OCI-LY3 (cell line): ENCODE data around the gene NTSR2.

Source experiments
- EZH2phosphoT487 ChIP-seq: fragments of 200-600 bp; shearing (Covaris generic); IDR thresholded peaks from 2 replicates; pipeline ENCODE4 v1.6.1; 2018; ENCODE audit warnings: antibody characterized with exemption, mixed run types, low read depth
- TF ChIP-seq, protein P1 (sequence below): fragments of 200-600, 300-600 bp; sonication (generic); IDR thresholded peaks from 2 replicates; pipeline ENCODE4 v1.5.1; 2014; ENCODE audit warnings: antibody characterized with exemption, low read length, low read depth

DNA sequence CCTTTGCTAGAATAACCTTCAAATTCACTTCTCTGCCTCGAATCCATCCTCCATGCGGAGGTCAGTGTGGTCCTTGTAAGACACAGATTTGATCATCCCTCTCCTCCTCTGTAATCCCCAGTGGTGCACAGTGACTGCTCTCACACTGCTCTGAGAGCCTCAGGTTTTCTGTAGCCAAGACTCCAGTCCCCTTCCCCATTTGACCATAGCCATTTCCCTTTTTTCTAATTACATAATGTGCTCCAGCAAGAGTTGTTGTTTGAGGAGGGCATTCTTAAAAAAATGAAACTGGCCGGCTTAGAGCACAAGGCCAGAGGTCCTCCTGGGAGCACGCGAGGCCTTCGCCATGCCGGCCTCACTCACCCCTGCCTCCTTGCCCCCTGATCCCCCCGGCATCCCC is 41.8 kb upstream of the NTSR2 start:
- TF ChIP-seq, protein P1, sequence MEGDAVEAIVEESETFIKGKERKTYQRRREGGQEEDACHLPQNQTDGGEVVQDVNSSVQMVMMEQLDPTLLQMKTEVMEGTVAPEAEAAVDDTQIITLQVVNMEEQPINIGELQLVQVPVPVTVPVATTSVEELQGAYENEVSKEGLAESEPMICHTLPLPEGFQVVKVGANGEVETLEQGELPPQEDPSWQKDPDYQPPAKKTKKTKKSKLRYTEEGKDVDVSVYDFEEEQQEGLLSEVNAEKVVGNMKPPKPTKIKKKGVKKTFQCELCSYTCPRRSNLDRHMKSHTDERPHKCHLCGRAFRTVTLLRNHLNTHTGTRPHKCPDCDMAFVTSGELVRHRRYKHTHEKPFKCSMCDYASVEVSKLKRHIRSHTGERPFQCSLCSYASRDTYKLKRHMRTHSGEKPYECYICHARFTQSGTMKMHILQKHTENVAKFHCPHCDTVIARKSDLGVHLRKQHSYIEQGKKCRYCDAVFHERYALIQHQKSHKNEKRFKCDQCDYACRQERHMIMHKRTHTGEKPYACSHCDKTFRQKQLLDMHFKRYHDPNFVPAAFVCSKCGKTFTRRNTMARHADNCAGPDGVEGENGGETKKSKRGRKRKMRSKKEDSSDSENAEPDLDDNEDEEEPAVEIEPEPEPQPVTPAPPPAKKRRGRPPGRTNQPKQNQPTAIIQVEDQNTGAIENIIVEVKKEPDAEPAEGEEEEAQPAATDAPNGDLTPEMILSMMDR, result no peak
- no peak for TF ChIP-seq EZH2phosphoT487
